ENCODE data around the gene SNED1. TPM values are rescaled to one million over a fixed set of nuclear protein-coding genes. Genes with fewer than 3 reads are reported as not detected.

SNED1 gene
- total and polyA plus RNA-seq, 9 donors, result 1.3 to 4.6 (median 2.7) TPM

- no peak for DNase-seq
- 82% methylated on average over 13 of the region's 21 CpGs for WGBS (ENCODE audit: insufficient coverage)
- Histone ChIP-seq H3K4me3 (ENCODE audit: low read length) (no peak overlapping the region), H3K9me3 (replicated peaks; ENCODE audit: control insufficient read depth, low read depth, low read length) (peaks cover 20% of the 10 kb centered on the region), H3K36me3 (ENCODE audit: control insufficient read depth, insufficient read depth, low read length) (no peaks in the 10 kb centered on the region), H3K4me1 (ENCODE audit: control insufficient read depth, insufficient read depth, low read length) (peaks cover 21% of the 10 kb centered on the region), H3K27ac (ENCODE audit: low read length) (no peak overlapping the region), H3K27me3 (ENCODE audit: control insufficient read depth, insufficient read depth, low read length) (peaks cover 30% of the 10 kb centered on the region)
Observed at GRCh38 chr2:241001413-241002274, 3.2 kb downstream of the SNED1 start.

GRCh38 chr2:241002275-241003046, 4.0 kb downstream of the SNED1 start:
- Histone ChIP-seq H3K4me1 (ENCODE audit: control insufficient read depth, insufficient read depth, low read length) (peaks cover 13% of the 10 kb centered on the region), H3K4me3 (ENCODE audit: low read length) (no peak overlapping the region), H3K27ac (ENCODE audit: low read length) (no peak overlapping the region), H3K9me3 (replicated peaks; ENCODE audit: control insufficient read depth, low read depth, low read length) (peaks cover 20% of the 10 kb centered on the region), H3K36me3 (ENCODE audit: control insufficient read depth, insufficient read depth, low read length) (no peaks in the 10 kb centered on the region), H3K27me3 (ENCODE audit: control insufficient read depth, insufficient read depth, low read length) (peaks cover 29% of the 10 kb centered on the region)
- no peak for DNase-seq
- 72% methylated on average over 9 of the region's 11 CpGs for WGBS (ENCODE audit: insufficient coverage)

- no peak for DNase-seq
- Histone ChIP-seq H3K27ac (ENCODE audit: low read length) (no peak overlapping the region), H3K9me3 (replicated peaks; ENCODE audit: control insufficient read depth, low read depth, low read length) (peaks cover 20% of the 10 kb centered on the region), H3K27me3 (ENCODE audit: control insufficient read depth, insufficient read depth, low read length) (peaks cover 24% of the 10 kb centered on the region), H3K36me3 (ENCODE audit: control insufficient read depth, insufficient read depth, low read length) (no peaks in the 10 kb centered on the region), H3K4me1 (ENCODE audit: control insufficient read depth, insufficient read depth, low read length) (peaks cover 7% of the 10 kb centered on the region), H3K4me3 (ENCODE audit: low read length) (no peak overlapping the region)
- 80% methylated on average over 1 of the region's 7 CpGs for WGBS (ENCODE audit: insufficient coverage)
Observed at GRCh38 chr2:241003047-241003360, 4.6 kb downstream of the SNED1 start.

DNA sequence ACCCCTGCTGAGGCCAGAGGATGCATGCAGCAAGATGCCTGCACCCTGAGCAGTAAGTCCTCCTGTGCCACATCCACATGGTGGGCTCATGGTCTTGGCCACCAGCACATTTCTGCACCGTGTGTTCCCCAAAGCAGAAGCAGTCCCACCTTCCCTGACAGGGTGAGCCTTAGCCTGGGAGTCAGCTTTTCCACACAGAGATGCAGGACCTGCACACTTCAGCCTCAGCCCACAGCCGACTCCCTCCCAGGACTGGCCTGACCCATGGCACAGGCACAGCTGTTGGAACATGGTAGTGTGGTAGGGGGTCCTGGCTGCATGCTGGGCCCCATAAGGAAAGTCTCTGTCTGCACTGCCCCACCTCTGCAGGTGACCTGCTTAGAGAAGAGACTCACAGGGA, 5.0 kb downstream of the SNED1 start:
- Histone ChIP-seq H3K27me3 (ENCODE audit: control insufficient read depth, insufficient read depth, low read length) (peaks cover 20% of the 10 kb centered on the region), H3K4me1 (ENCODE audit: control insufficient read depth, insufficient read depth, low read length) (peaks cover 4% of the 10 kb centered on the region), H3K9me3 (replicated peaks; ENCODE audit: control insufficient read depth, low read depth, low read length) (peaks cover 20% of the 10 kb centered on the region), H3K27ac (ENCODE audit: low read length) (no peak overlapping the region), H3K36me3 (ENCODE audit: control insufficient read depth, insufficient read depth, low read length) (no peaks in the 10 kb centered on the region), H3K4me3 (ENCODE audit: low read length) (no peak overlapping the region)
- DNase-seq, result no peak
- WGBS (ENCODE audit: insufficient coverage), result 100% methylated on average over 2 of the region's 2 CpGs

- DNase-seq, result no peak
- no peak overlapping the region for H3K27ac ChIP-seq (ENCODE audit: low read length)
- no CpG with 5 or more reads among the region's 1 CpG for WGBS (ENCODE audit: insufficient coverage)
- H3K27me3 ChIP-seq (ENCODE audit: control insufficient read depth, insufficient read depth, low read length), result peaks cover 19% of the 10 kb centered on the region
- peaks cover 4% of the 10 kb centered on the region for H3K4me1 ChIP-seq (ENCODE audit: control insufficient read depth, insufficient read depth, low read length)
- no peaks in the 10 kb centered on the region for H3K36me3 ChIP-seq (ENCODE audit: control insufficient read depth, insufficient read depth, low read length)
- H3K9me3 ChIP-seq (replicated peaks; ENCODE audit: control insufficient read depth, low read depth, low read length), result peaks cover 20% of the 10 kb centered on the region
- no peak overlapping the region for H3K4me3 ChIP-seq (ENCODE audit: low read length)
Observed at GRCh38 chr2:241003830-241004564, 5.6 kb downstream of the SNED1 start.

DNA sequence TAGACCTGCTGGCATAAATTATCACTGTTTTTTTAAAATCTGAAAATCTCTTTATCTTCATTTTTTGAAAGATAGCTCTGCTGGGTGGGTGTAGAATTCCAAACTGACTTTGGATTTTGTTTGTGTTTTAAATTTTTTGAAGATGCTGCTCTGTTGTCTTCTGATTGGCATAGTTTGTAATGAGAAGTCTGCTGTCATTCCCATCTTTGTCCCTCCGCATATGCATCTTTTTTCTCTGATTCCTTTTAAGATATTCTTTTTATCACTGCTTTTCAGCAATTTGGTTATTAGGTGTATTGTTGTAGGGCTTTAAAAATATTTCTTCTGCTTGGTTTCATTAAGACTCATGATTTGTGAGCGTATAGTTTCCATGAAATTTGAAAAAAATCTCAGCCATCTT, 7.2 kb downstream of the SNED1 start:
- peaks cover 20% of the 10 kb centered on the region for H3K9me3 ChIP-seq (replicated peaks; ENCODE audit: control insufficient read depth, low read depth, low read length)
- no peak for DNase-seq
- no CpG with 5 or more reads among the region's 2 CpGs for WGBS (ENCODE audit: insufficient coverage)
- no peaks in the 10 kb centered on the region for H3K36me3 ChIP-seq (ENCODE audit: control insufficient read depth, insufficient read depth, low read length)
- peaks cover 9% of the 10 kb centered on the region for H3K4me1 ChIP-seq (ENCODE audit: control insufficient read depth, insufficient read depth, low read length)
- H3K4me3 ChIP-seq (ENCODE audit: low read length), result no peak overlapping the region
- peaks cover 18% of the 10 kb centered on the region for H3K27me3 ChIP-seq (ENCODE audit: control insufficient read depth, insufficient read depth, low read length)
- H3K27ac ChIP-seq (ENCODE audit: low read length), result no peak overlapping the region

DNA sequence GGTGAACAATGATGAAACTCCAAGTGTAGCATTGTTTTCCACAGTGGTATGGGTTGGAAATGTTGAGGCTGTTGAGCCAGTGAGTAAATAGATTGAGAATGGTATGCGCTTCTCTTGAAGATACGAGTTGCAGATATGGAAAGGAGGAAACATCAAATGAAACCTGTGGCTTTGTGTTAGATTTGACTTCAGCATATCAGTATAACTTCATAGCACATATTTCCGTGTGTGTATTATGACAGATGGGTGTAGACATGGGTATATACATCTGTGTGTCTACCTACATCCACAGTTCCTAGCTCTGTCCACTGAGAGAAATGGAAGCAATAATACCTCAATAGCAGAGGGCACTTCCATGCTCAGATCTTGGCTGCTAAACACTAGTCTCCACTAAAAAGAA, 8.0 kb downstream of the SNED1 start:
- Histone ChIP-seq H3K4me1 (ENCODE audit: control insufficient read depth, insufficient read depth, low read length) (peaks cover 11% of the 10 kb centered on the region), H3K27ac (ENCODE audit: low read length) (no peak overlapping the region), H3K4me3 (ENCODE audit: low read length) (no peak overlapping the region), H3K27me3 (ENCODE audit: control insufficient read depth, insufficient read depth, low read length) (peaks cover 17% of the 10 kb centered on the region), H3K9me3 (replicated peaks; ENCODE audit: control insufficient read depth, low read depth, low read length) (peaks cover 20% of the 10 kb centered on the region), H3K36me3 (ENCODE audit: control insufficient read depth, insufficient read depth, low read length) (no peaks in the 10 kb centered on the region)
- no peak for DNase-seq
- no CpG with 5 or more reads among the region's 3 CpGs for WGBS (ENCODE audit: insufficient coverage)

DNA sequence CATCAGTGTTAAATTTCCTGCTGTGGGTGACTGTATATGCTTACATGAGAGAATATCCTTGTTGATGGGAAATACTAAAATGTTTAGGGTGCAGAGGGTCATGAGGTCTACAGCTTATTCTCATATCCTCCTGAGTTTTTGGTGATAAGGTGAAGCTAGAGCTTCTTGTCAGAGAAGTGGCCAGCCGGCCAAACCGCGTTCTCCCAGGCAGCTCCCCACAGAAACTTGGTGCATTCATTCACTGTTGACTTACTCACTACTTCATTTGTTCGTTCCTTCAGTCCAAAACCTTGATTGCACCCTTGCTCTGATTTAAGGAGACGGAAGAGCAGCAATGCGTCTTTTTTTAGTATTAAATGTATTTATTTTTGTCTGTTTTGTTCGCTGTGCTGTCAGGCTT, 8.7 kb downstream of the SNED1 start:
- Histone ChIP-seq H3K36me3 (ENCODE audit: control insufficient read depth, insufficient read depth, low read length) (no peaks in the 10 kb centered on the region), H3K27ac (ENCODE audit: low read length) (no peak overlapping the region), H3K27me3 (ENCODE audit: control insufficient read depth, insufficient read depth, low read length) (peaks cover 14% of the 10 kb centered on the region), H3K4me1 (ENCODE audit: control insufficient read depth, insufficient read depth, low read length) (peaks cover 11% of the 10 kb centered on the region), H3K9me3 (replicated peaks; ENCODE audit: control insufficient read depth, low read depth, low read length) (peaks cover 20% of the 10 kb centered on the region), H3K4me3 (ENCODE audit: low read length) (no peak overlapping the region)
- no peak for DNase-seq
- WGBS (ENCODE audit: insufficient coverage), result 100% methylated on average over 3 of the region's 7 CpGs

- Histone ChIP-seq H3K27me3 (ENCODE audit: control insufficient read depth, insufficient read depth, low read length) (peaks cover 14% of the 10 kb centered on the region), H3K9me3 (replicated peaks; ENCODE audit: control insufficient read depth, low read depth, low read length) (peaks cover 20% of the 10 kb centered on the region), H3K4me1 (ENCODE audit: control insufficient read depth, insufficient read depth, low read length) (peaks cover 11% of the 10 kb centered on the region), H3K36me3 (ENCODE audit: control insufficient read depth, insufficient read depth, low read length) (no peaks in the 10 kb centered on the region), H3K27ac (ENCODE audit: low read length) (no peak overlapping the region), H3K4me3 (ENCODE audit: low read length) (no peak overlapping the region)
- WGBS (ENCODE audit: insufficient coverage), result 71% methylated on average over 16 of the region's 20 CpGs
- no peak for DNase-seq
Observed at GRCh38 chr2:241007880-241008710, 9.7 kb downstream of the SNED1 start.
